IPS-18a (cell line): ENCODE data around the gene C1orf141.
"Not testable (repeated sequence)": the region's sequence is repeated elsewhere in the genome, so short reads cannot be mapped to it uniquely, and the experiment has no call there.

Experiments used
- H3K27ac ChIP-seq: one replicate; pipeline ENCODE4 v1.5.1; 2013; ENCODE audit warnings: low read length
- H3K27me3 ChIP-seq: one replicate; pipeline ENCODE4 v1.6.1; 2013; ENCODE audit warnings: mild to moderate bottlenecking, low read length; ENCODE audit not compliant: control insufficient read depth, insufficient read depth
- H3K36me3 ChIP-seq: one replicate; pipeline ENCODE4 v1.6.1; 2013; ENCODE audit warnings: low read depth, low read length; ENCODE audit not compliant: control insufficient read depth
- H3K4me1 ChIP-seq: one replicate; pipeline ENCODE4 v1.6.1; 2013; ENCODE audit warnings: low read depth, low read length; ENCODE audit not compliant: control insufficient read depth
- H3K4me3 ChIP-seq: one replicate; pipeline ENCODE4 v1.5.1; 2013; ENCODE audit warnings: low read length
- H3K9ac ChIP-seq: one replicate; pipeline ENCODE4 v1.6.1; 2013; ENCODE audit warnings: mild to moderate bottlenecking, low read length, moderate library complexity
- H3K9me3 ChIP-seq: one replicate; pipeline ENCODE4 v1.6.1; 2013; ENCODE audit warnings: low read depth, low read length; ENCODE audit not compliant: control insufficient read depth

Gene C1orf141

DNA sequence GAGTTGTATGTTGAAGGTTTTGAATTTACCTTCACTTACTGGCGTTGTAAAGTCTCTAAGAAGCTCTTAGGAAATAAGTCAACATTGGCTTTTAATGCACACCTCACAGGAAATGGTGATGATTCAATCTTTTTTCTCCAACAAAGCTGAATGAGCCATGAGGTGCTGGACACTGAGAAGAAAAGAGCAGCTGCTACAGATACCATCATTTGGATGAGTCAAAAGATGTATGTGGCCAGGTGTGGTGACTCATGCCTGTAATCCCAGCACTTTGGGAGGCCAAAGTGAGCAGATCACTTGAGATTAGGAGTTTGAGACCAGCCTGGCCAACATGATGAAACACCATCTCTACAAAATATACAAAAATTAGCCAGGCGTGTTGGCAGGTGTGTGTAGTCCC lies 28.2 kb upstream of the C1orf141 start:
- H3K36me3 ChIP-seq: no peaks in the 10 kb centered on the region
- H3K9ac ChIP-seq: no peak overlapping the region
- no peak overlapping the region for H3K27ac ChIP-seq
- no peaks in the 10 kb centered on the region for H3K9me3 ChIP-seq
- H3K4me3 ChIP-seq: no peak overlapping the region
- H3K4me1 ChIP-seq: no peaks in the 10 kb centered on the region
- H3K27me3 ChIP-seq: no peaks in the 10 kb centered on the region

DNA sequence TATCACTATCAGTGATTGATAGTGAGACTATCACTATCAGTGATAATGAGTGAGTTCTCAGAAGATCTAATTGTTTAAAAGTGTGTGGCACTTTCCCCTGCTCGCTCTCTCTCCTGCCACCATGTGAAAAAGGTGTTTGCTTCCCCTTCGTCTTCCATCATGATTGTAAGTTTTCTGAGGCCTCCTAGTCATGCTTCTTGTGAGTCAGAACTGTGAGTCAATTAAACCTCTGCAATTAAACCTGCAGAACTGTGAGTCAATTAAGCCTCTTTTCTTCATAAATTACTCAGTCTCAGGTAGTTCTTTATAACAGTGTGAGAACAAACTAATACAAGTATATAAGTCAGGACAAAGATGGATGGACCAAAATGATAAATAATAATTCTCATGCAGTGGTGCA lies 24.5 kb upstream of the C1orf141 start:
- no peak overlapping the region for H3K27ac ChIP-seq
- no peaks in the 10 kb centered on the region for H3K36me3 ChIP-seq
- H3K9ac ChIP-seq: no peak overlapping the region
- H3K4me1 ChIP-seq: no peaks in the 10 kb centered on the region
- H3K4me3 ChIP-seq: no peak overlapping the region
- no peaks in the 10 kb centered on the region for H3K27me3 ChIP-seq
- no peaks in the 10 kb centered on the region for H3K9me3 ChIP-seq

DNA sequence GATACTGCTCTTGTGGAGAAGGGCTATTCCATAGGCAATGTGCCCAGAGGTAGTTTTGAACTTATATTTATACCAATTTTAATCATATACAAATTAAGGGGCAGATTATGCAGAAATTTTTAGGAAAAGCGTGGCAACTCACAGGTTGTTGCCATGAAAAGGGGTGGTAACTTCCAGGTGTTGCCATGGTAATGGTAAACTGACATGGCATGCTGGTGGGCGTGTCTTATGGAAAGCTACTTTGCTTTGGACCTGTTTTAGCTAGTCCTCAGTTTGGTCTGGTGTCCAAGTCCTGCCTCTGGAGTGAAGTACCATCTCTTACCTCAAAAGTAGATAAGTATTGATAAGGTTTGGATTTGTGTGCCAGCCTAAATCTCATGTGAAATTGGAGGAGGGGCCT lies 23.6 kb upstream of the C1orf141 start:
- Histone ChIP-seq H3K4me1 (no peaks in the 10 kb centered on the region), H3K4me3 (no peak overlapping the region), H3K9ac (no peak overlapping the region), H3K27me3 (no peaks in the 10 kb centered on the region), H3K36me3 (no peaks in the 10 kb centered on the region), H3K9me3 (no peaks in the 10 kb centered on the region), H3K27ac (no peak overlapping the region)

DNA sequence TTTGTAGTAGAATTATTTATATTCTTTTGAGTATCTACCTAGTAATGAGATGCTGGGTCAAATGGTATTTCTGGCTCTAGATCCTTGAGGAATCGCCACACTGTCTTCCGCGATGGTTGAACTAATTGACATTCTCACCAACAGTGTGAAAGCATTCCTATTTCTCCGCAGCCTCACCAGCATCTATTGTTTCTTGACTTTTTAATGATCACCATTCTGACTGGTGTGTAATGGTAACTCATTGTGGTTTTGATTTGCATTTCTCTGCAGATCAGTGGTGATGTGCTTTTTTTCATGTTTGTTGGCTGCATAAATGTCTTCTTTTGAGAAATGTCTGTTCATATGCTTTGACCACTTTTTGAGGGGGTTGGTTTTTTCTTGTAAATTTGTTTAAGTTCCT lies 16.2 kb upstream of the C1orf141 start:
- Histone ChIP-seq H3K4me1 (peaks cover 5% of the 10 kb centered on the region), H3K27me3 (no peaks in the 10 kb centered on the region), H3K27ac (no peak overlapping the region), H3K36me3 (no peaks in the 10 kb centered on the region), H3K4me3 (no peak overlapping the region), H3K9ac (no peak overlapping the region), H3K9me3 (no peaks in the 10 kb centered on the region)

DNA sequence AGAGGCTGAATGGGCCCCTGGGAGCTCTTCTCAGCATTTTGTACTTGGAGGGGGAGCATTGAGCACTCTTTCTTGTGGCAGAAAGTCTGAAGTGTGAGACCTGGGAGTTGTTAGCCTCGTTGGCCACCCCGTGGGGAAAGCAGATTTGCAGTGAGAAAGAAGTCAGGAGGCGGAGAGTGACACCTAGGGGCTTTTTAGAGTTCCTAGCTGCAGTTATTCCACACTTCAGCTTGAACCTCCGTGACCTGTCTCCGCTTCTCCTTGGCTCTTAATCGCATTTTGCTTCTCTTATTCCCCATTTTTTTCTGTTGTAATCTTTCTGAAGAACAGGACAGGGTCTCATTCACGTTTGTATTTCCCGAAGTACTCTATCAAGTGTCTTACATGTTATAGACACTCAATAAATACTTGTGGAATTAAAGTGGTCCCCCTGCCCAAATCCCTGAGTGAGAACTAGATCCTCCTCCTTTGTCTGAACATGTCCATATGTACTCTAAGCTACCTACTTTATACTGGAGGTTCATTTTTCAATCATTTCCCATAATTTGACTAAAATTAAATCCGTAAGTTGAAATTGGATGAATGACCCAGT lies 14.5 kb upstream of the C1orf141 start:
- H3K9ac ChIP-seq: no peak overlapping the region
- H3K9me3 ChIP-seq: no peaks in the 10 kb centered on the region
- peaks cover 5% of the 10 kb centered on the region for H3K4me1 ChIP-seq
- H3K36me3 ChIP-seq: no peaks in the 10 kb centered on the region
- no peaks in the 10 kb centered on the region for H3K27me3 ChIP-seq
- no peak overlapping the region for H3K27ac ChIP-seq
- no peak overlapping the region for H3K4me3 ChIP-seq

DNA sequence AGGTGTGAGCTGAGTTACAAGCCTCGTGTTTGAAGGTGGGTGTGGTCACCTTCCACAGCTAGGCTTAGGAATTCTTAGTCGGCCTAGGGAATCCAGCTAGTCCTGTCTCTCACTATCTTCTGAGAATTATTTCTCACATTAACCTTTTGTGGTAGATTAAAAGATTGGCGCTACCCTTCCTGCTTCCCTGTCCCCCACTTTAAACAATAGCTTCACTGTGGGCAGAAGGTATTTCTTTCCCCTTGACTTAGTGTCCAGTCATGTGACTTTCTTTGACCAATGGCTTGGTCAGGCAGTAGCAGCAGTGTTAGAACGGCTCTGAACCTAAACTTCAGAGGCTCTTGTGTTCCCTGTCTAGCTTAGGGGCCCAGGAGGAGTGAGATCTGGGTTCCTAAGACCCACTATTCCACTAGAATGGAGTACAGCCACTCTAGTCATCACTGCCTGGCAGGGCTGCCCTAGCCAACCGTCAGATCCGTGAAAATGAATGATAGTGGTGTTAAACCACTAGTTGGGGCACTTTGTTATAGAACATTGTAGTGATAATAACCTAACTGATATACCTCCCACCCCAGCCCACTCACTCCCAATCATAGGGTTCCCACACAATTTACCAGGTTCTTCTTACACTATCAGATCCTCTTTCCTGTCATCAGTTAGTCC lies 13.9 kb upstream of the C1orf141 start:
- H3K9me3 ChIP-seq: no peaks in the 10 kb centered on the region
- H3K27ac ChIP-seq: no peak overlapping the region
- no peak overlapping the region for H3K9ac ChIP-seq
- H3K36me3 ChIP-seq: no peaks in the 10 kb centered on the region
- peaks cover 5% of the 10 kb centered on the region for H3K4me1 ChIP-seq
- no peak overlapping the region for H3K4me3 ChIP-seq
- no peaks in the 10 kb centered on the region for H3K27me3 ChIP-seq

DNA sequence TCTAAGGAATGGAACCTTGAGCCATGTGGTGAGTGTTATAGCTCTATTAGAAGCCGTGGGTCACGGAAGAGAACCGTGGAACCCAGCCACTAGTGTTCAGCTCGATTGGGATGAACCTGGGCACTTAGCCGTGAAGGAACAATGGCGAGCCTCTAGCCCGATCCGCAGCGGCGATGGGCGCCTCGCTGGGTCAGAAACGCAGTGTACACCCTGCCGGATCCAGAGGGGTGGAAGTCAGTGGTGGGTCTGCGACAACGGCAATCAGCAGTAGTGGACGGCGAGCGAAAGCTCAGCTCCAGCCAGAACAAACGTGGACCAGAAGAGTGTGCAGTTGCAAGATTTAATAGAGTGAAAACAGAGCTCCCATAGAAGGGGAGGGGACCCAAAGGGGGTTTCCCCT lies 13.2 kb upstream of the C1orf141 start:
- H3K36me3 ChIP-seq, H3K9me3 ChIP-seq, H3K4me1 ChIP-seq, H3K27ac ChIP-seq, H3K9ac ChIP-seq, H3K4me3 ChIP-seq, H3K27me3 ChIP-seq: not testable (repeated sequence)

DNA sequence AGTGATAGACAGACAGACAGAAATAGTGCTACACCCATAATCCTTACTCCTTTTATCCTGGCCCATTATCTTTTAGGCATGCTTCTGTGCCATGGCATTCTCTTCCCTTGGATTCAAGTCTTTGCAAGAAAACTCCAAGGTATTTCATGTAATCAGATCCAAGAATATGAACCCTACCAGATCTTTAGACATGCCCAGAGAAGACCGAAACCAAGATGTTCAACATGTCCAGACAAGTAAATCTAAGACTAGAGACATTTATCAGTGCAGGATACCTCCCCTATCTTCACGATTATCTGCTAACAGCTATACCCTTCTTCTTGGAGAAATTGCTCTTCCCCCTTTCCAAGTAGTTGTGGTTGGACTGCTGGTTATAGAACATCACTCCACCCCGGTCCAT lies 11.8 kb upstream of the C1orf141 start:
- no peaks in the 10 kb centered on the region for H3K27me3 ChIP-seq
- no peak overlapping the region for H3K9ac ChIP-seq
- H3K4me1 ChIP-seq: peaks cover 5% of the 10 kb centered on the region
- no peaks in the 10 kb centered on the region for H3K36me3 ChIP-seq
- no peaks in the 10 kb centered on the region for H3K9me3 ChIP-seq
- H3K27ac ChIP-seq: no peak overlapping the region
- H3K4me3 ChIP-seq: no peak overlapping the region

DNA sequence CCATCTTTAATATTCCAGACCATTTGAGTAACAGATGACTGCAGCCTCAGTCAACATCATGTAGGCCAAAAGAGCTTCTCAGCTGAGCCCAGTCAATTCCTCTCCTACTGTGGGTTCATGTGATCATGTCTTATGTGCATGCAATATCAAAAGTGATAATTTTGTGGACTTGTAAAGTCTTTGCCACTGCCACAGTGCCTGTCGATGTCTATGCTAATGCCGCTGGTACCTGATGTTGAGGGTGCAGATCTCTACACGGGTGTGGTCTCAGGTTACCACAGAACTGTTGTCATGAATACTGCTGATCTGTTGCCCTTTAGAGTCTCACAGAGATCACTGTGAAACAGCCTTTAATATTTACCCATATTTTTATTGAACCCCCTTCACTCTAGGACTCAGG lies 11.3 kb upstream of the C1orf141 start:
- no peak overlapping the region for H3K27ac ChIP-seq
- H3K9me3 ChIP-seq: no peaks in the 10 kb centered on the region
- no peaks in the 10 kb centered on the region for H3K36me3 ChIP-seq
- peaks cover 5% of the 10 kb centered on the region for H3K4me1 ChIP-seq
- H3K9ac ChIP-seq: no peak overlapping the region
- no peaks in the 10 kb centered on the region for H3K27me3 ChIP-seq
- H3K4me3 ChIP-seq: no peak overlapping the region

DNA sequence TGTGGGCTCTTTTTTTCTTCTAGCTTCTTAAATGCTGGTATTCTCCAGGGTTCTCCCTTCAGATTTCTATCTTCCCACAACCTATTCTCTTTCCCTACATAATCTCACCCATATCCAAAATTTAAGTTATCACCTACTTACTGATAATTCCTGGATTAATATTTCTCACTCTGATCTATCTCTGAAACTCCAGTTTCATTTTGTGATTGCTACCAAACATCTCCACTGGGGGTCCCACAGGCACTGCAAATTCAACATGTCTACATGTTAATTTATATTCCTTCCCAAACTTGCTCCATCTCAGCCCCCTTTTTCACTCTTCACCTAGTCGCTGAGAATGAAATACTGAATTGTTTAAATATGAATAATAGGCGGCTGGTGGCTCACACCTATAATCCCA lies 9.9 kb upstream of the C1orf141 start:
- H3K9me3 ChIP-seq: no peaks in the 10 kb centered on the region
- peaks cover 5% of the 10 kb centered on the region for H3K4me1 ChIP-seq
- no peaks in the 10 kb centered on the region for H3K27me3 ChIP-seq
- H3K9ac ChIP-seq: no peak overlapping the region
- H3K27ac ChIP-seq: no peak overlapping the region
- H3K4me3 ChIP-seq: no peak overlapping the region
- no peaks in the 10 kb centered on the region for H3K36me3 ChIP-seq

DNA sequence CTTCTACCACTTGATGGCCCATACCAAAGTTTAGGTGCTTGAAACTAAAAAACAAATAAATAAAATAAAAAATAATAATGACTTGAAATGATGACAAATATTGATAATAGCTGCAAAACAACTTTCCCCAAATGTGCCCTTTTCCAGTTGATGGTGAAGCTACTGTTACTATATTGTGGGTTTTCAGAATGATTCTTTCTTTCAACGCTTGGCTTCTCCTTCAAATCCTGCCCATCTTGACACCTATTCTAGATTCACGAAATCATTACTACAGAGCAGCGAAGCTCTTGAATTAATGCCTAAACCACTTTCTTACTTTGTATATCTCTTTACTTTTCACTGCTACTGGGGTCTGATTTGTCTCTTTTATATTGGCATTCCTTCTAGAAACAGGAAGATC lies 9.2 kb upstream of the C1orf141 start:
- H3K9me3 ChIP-seq: no peaks in the 10 kb centered on the region
- H3K27ac ChIP-seq: no peak overlapping the region
- H3K9ac ChIP-seq: no peak overlapping the region
- no peak overlapping the region for H3K4me3 ChIP-seq
- H3K27me3 ChIP-seq: no peaks in the 10 kb centered on the region
- H3K36me3 ChIP-seq: no peaks in the 10 kb centered on the region
- H3K4me1 ChIP-seq: peaks cover 3% of the 10 kb centered on the region

DNA sequence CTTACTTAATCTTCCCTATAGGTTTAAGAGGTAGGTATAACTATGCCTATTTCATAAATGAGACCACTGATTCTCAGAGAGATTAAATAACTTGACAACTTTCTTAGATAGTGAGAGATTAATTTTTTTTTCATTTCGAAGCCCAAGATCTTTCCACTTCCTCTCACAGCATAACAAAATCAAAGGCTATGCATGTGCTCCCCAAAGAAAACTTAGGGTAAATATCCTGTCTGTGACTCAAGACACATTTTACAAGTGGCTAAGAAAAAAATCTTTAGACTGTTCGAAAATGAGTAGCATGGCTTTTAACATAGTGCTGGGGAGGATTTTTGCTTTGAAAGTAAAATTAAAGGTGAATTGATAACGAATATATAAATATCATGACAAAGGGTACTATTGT lies 8.2 kb upstream of the C1orf141 start:
- Histone ChIP-seq H3K27ac (no peak overlapping the region), H3K4me1 (no peaks in the 10 kb centered on the region), H3K9me3 (no peaks in the 10 kb centered on the region), H3K4me3 (no peak overlapping the region), H3K36me3 (no peaks in the 10 kb centered on the region), H3K9ac (no peak overlapping the region), H3K27me3 (no peaks in the 10 kb centered on the region)
